ENCODE data around the gene GRB2.

Gene GRB2

GRCh38 chr17:75416006-75416405, 10.5 kb upstream of the GRB2 start:
- Histone ChIP-seq H3K27me3 (replicated peaks; ENCODE audit: control insufficient read depth, insufficient read depth, low read length) (no peaks in the 10 kb centered on the region), H3K4me3 (replicated peaks; ENCODE audit: low read depth, low read length) (no peak overlapping the region), H3K36me3 (ENCODE audit: control insufficient read depth, insufficient read depth, low read length) (no peaks in the 10 kb centered on the region)
- no peak for DNase-seq (ENCODE audit: extremely low read depth, insufficient read length)
- TF ChIP-seq CTCF (IDR thresholded peaks at IDR 0.05; ENCODE audit: insufficient read depth, low read length, poor library complexity, severe bottlenecking), result no peak

- no peaks in the 10 kb centered on the region for H3K36me3 ChIP-seq (ENCODE audit: control insufficient read depth, insufficient read depth, low read length)
- TF ChIP-seq CTCF (IDR thresholded peaks at IDR 0.05; ENCODE audit: insufficient read depth, low read length, poor library complexity, severe bottlenecking), result no peak
- H3K27me3 ChIP-seq (replicated peaks; ENCODE audit: control insufficient read depth, insufficient read depth, low read length), result no peaks in the 10 kb centered on the region
- H3K4me3 ChIP-seq (replicated peaks; ENCODE audit: low read depth, low read length), result no peak overlapping the region
- DNase-seq (ENCODE audit: extremely low read depth, insufficient read length), result no peak
Observed at GRCh38 chr17:75414488-75414887, 9.0 kb upstream of the GRB2 start.

- Histone ChIP-seq H3K27me3 (replicated peaks; ENCODE audit: control insufficient read depth, insufficient read depth, low read length) (no peaks in the 10 kb centered on the region), H3K4me3 (replicated peaks; ENCODE audit: low read depth, low read length) (0 out of 2 replicates have a peak overlapping the region, but pooled peaks have one; percentile 15), H3K36me3 (ENCODE audit: control insufficient read depth, insufficient read depth, low read length) (no peaks in the 10 kb centered on the region)
- TF ChIP-seq CTCF (IDR thresholded peaks at IDR 0.05; ENCODE audit: insufficient read depth, low read length, poor library complexity, severe bottlenecking), result peak; percentile 85
- DNase-seq (ENCODE audit: extremely low read depth, insufficient read length), result peak; percentile 67
Observed at GRCh38 chr17:75412455-75413317, 7.2 kb upstream of the GRB2 start.

GRCh38 chr17:75411328-75412067, 6.0 kb upstream of the GRB2 start:
- Histone ChIP-seq H3K4me3 (replicated peaks; ENCODE audit: low read depth, low read length) (no peak overlapping the region), H3K36me3 (ENCODE audit: control insufficient read depth, insufficient read depth, low read length) (no peaks in the 10 kb centered on the region), H3K27me3 (replicated peaks; ENCODE audit: control insufficient read depth, insufficient read depth, low read length) (no peaks in the 10 kb centered on the region)
- no peak for DNase-seq (ENCODE audit: extremely low read depth, insufficient read length)
- no peak for TF ChIP-seq CTCF (IDR thresholded peaks at IDR 0.05; ENCODE audit: insufficient read depth, low read length, poor library complexity, severe bottlenecking)

GRCh38 chr17:75410141-75410540, 4.7 kb upstream of the GRB2 start:
- H3K4me3 ChIP-seq (replicated peaks; ENCODE audit: low read depth, low read length), result no peak overlapping the region
- H3K36me3 ChIP-seq (ENCODE audit: control insufficient read depth, insufficient read depth, low read length), result no peaks in the 10 kb centered on the region
- TF ChIP-seq CTCF (IDR thresholded peaks at IDR 0.05; ENCODE audit: insufficient read depth, low read length, poor library complexity, severe bottlenecking), result no peak
- no peak for DNase-seq (ENCODE audit: extremely low read depth, insufficient read length)
- H3K27me3 ChIP-seq (replicated peaks; ENCODE audit: control insufficient read depth, insufficient read depth, low read length), result no peaks in the 10 kb centered on the region
